GM23248 (cell line): ENCODE results near the gene ALPL. TPM values are rescaled to one million over a fixed set of nuclear protein-coding genes. Genes with fewer than 3 reads are reported as not detected.

Source experiments
- DNase-seq: peaks from one replicate; pipeline ENCODE4 v3.0.0-alpha.2; 2015
- H2AFZ ChIP-seq: fragments of 200-600 bp; sonication (generic); 2 replicates; pipeline ENCODE4 v1.6.1; 2016; ENCODE audit warnings: antibody characterized with exemption
- H3F3A ChIP-seq: fragments of 200-600 bp; sonication (generic); 2 replicates; pipeline ENCODE4 v1.6.1; 2016; ENCODE audit warnings: mild to moderate bottlenecking, antibody characterized with exemption, mixed run types; ENCODE audit not compliant: insufficient read depth
- H3K27ac ChIP-seq: fragments of 200-600 bp; sonication (generic); 2 replicates; pipeline ENCODE4 v1.5.1; 2016; ENCODE audit warnings: mild to moderate bottlenecking
- H3K27me3 ChIP-seq: fragments of 200-600 bp; sonication (generic); replicated peaks from 2 replicates; pipeline ENCODE4 v1.6.1; 2016; ENCODE audit warnings: mild to moderate bottlenecking; ENCODE audit not compliant: insufficient read depth
- H3K36me3 ChIP-seq: fragments of 200-600 bp; sonication (generic); 2 replicates; pipeline ENCODE4 v1.6.1; 2016; ENCODE audit warnings: low read depth, mild to moderate bottlenecking
- H3K4me1 ChIP-seq: fragments of 200-600 bp; sonication (generic); 2 replicates; pipeline ENCODE4 v1.6.1; 2016; ENCODE audit warnings: mild to moderate bottlenecking; ENCODE audit not compliant: insufficient read depth
- H3K4me2 ChIP-seq: fragments of 200-600 bp; sonication (generic); one replicate; pipeline ENCODE4 v1.6.1; 2016; ENCODE audit warnings: mild to moderate bottlenecking; ENCODE audit not compliant: unreplicated experiment
- H3K4me3 ChIP-seq: fragments of 200-600 bp; sonication (generic); 2 replicates; pipeline ENCODE4 v1.5.1; 2016; ENCODE audit warnings: mild to moderate bottlenecking
- H3K79me2 ChIP-seq: fragments of 200-600 bp; sonication (generic); 2 replicates; pipeline ENCODE4 v1.6.1; 2016; ENCODE audit warnings: mild to moderate bottlenecking; ENCODE audit not compliant: insufficient read depth
- H3K9ac ChIP-seq: fragments of 200-600 bp; sonication (generic); 2 replicates; pipeline ENCODE4 v1.6.1; 2016; ENCODE audit warnings: mild to moderate bottlenecking
- H3K9me2 ChIP-seq: fragments of 200-600 bp; sonication (generic); 2 replicates; pipeline ENCODE4 v1.6.1; 2016; ENCODE audit warnings: mixed run types, mild to moderate bottlenecking, moderate library complexity; ENCODE audit not compliant: insufficient read depth
- H3K9me3 ChIP-seq: fragments of 200-600 bp; sonication (generic); one replicate; pipeline ENCODE4 v1.6.1; 2017; ENCODE audit warnings: low read depth
- H4K20me1 ChIP-seq: fragments of 200-600 bp; sonication (generic); 2 replicates; pipeline ENCODE4 v1.6.0; 2016; ENCODE audit not compliant: insufficient read depth
- EZH2 ChIP-seq: fragments of 200-600 bp; sonication (generic); IDR thresholded peaks from 2 replicates; pipeline ENCODE4 v1.6.1; 2018; ENCODE audit warnings: antibody characterized with exemption, mild to moderate bottlenecking; ENCODE audit not compliant: insufficient read depth, poor library complexity, severe bottlenecking
- EZH2phosphoT487 ChIP-seq: fragments of 200-600 bp; sonication (generic); IDR thresholded peaks from 2 replicates; pipeline ENCODE4 v1.6.1; 2018; ENCODE audit warnings: antibody characterized with exemption, moderate library complexity, mild to moderate bottlenecking, low read depth; ENCODE audit not compliant: insufficient read depth
- WGBS, 2 experiments: methylation state at CpG; one replicate each; pipeline ENCODE4 v1.1.6; 2015 to 2017; ENCODE audit warnings: low lambda C conversion rate in 2 of 2, low coverage in 1 of 2; ENCODE audit errors: missing lambda C conversion rate in 2 of 2; 5-methylcytosine and 5-hydroxymethylcytosine counted together
- in situ Hi-C: fragments of 300-500 bp; cut with MboI; formaldehyde crosslinking; loops from 2 replicates; pipeline ENCODE4 v1.15.0; 2020
- polyA plus RNA-seq: library from polyadenylated mRNA; unstranded; fragments of >200 nt; fragmentation: Nextera tagmentation; extraction: Ambion mirVana; gene quantifications from 2 replicates; pipeline ENCODE4 v1.2.1, GENCODE V29; 2016
- total RNA-seq: library from RNA; depleted of rRNA; stranded (reverse); fragments of >200 nt; shearing (Covaris generic); gene quantifications from 2 replicates; pipeline ENCODE4 v1.2.3, GENCODE V29; 2014

The ALPL gene
- total and polyA plus RNA-seq, 2 experiments from 2014 or later: 0.95 TPM; not detected in 1

DNA sequence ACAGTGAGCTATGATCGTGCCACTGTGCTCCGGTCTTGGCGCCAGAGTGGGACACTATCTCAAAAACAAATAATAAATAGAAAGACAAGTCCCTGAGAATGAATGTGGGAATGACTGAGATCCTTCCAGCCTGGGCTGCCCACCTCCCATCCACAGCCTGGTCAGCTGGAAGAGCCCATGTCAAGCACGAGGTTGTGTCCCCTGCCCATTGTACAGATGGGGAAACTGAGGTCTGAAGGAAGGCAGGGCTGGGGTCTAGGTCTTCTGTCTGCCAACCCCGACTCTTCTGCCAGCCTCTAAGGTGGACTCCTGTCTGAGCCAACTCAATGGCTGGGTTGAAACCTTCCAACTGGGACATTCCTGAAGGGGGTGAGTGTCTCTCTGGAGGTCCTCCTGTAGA lies 80.4 kb downstream of the ALPL start:
- Histone ChIP-seq H4K20me1 (no peaks in the 10 kb centered on the region), H3K36me3 (no peaks in the 10 kb centered on the region), H3K4me1 (peaks cover 8% of the 10 kb centered on the region; the same call in 1 of the 2 replicates), H3K27me3 (peaks cover 10% of the 10 kb centered on the region), H2AFZ (no peak overlapping the region), H3K27ac (no peak overlapping the region), H3K9me2 (no peaks in the 10 kb centered on the region), H3K79me2 (no peaks in the 10 kb centered on the region), H3K9me3 (no peaks in the 10 kb centered on the region), H3K9ac (no peak overlapping the region), H3K4me2 (no peak overlapping the region), H3F3A (no peaks in the 10 kb centered on the region), H3K4me3 (no peak overlapping the region)
- no peak for DNase-seq
- WGBS, 2 experiments: 68 to 69% methylated on average over 5 of the region's 5 CpGs
- TF ChIP-seq EZH2 (no peak), EZH2phosphoT487 (no peak)
- in situ Hi-C loops: no loop called here

DNA sequence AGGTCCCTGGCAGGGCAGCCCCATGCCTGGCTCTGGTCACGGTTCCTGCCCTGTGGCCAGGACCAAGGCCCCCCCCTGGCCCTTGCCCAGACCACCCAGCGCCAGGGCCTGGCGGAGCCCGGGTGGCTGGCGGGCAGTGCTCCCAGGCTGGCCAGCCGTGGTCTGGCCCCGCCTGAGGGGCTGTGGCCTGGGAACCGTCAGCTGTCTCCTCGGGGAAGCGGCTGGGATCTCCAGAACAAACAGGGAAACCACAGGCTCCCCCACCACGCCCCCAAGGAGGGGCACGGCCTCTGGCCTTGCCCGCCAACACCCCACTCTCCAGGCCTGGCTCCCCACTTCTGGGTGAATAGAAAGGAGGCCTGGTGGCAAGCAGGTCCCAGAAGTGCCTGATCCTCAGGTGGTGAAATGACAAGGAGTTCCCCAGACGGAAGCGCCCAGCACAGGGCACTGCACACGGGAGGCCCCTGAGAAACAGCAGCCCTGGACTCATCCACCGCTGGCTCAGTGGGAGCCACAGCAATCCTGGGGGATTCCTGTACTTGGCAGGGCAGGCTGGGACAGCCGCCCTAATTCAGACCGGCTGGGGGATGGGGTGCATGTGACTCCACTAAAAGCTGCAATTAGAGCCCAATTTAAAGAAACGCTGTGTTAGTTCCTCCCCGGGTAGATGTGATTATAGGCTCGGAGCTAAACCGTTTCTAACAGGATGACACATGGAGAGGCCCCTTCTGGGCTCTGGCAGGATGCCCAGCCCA lies 81.1 kb downstream of the ALPL start:
- in situ Hi-C loops: no loop called here

GRCh38 chr1:21590934-21591333 lies 81.7 kb downstream of the ALPL start:
- no peak overlapping the region for H3K27ac ChIP-seq
- H3K27me3 ChIP-seq: peaks cover 10% of the 10 kb centered on the region
- H2AFZ ChIP-seq: no peak overlapping the region
- H3K9me2 ChIP-seq: no peaks in the 10 kb centered on the region
- H3K9me3 ChIP-seq: no peaks in the 10 kb centered on the region
- no peak overlapping the region for H3K4me3 ChIP-seq
- no peaks in the 10 kb centered on the region for H3F3A ChIP-seq
- H3K4me2 ChIP-seq: no peak overlapping the region
- in situ Hi-C loops: no loop called here
- H3K9ac ChIP-seq: no peak overlapping the region
- no peaks in the 10 kb centered on the region for H3K36me3 ChIP-seq
- DNase-seq: no peak
- no peaks in the 10 kb centered on the region for H4K20me1 ChIP-seq
- no peak for TF ChIP-seq EZH2
- TF ChIP-seq EZH2phosphoT487: no peak
- H3K4me1 ChIP-seq: peaks cover 8% of the 10 kb centered on the region; the same call in 1 of the 2 replicates
- WGBS, 2 experiments: 39 to 41% methylated on average over 13 of the region's 13 CpGs
- no peaks in the 10 kb centered on the region for H3K79me2 ChIP-seq

More for the DNA sequence above, 81.1 kb downstream of the ALPL start:
- peaks cover 10% of the 10 kb centered on the region for H3K27me3 ChIP-seq
- H4K20me1 ChIP-seq: no peaks in the 10 kb centered on the region
- H3K4me2 ChIP-seq: no peak overlapping the region
- H3K27ac ChIP-seq: no peak overlapping the region
- H3K36me3 ChIP-seq: no peaks in the 10 kb centered on the region
- 24 to 27% methylated on average over 21 to 23 of the region's 23 CpGs for WGBS, 2 experiments
- H3K9me3 ChIP-seq: no peaks in the 10 kb centered on the region
- DNase-seq: no peak
- H3K79me2 ChIP-seq: no peaks in the 10 kb centered on the region
- peaks cover 8% of the 10 kb centered on the region; the same call in 1 of the 2 replicates for H3K4me1 ChIP-seq
- no peak overlapping the region for H2AFZ ChIP-seq
- H3K9me2 ChIP-seq: no peaks in the 10 kb centered on the region
- no peaks in the 10 kb centered on the region for H3F3A ChIP-seq
- H3K4me3 ChIP-seq: no peak overlapping the region
- H3K9ac ChIP-seq: no peak overlapping the region
- TF ChIP-seq EZH2: no peak
- no peak for TF ChIP-seq EZH2phosphoT487

DNA sequence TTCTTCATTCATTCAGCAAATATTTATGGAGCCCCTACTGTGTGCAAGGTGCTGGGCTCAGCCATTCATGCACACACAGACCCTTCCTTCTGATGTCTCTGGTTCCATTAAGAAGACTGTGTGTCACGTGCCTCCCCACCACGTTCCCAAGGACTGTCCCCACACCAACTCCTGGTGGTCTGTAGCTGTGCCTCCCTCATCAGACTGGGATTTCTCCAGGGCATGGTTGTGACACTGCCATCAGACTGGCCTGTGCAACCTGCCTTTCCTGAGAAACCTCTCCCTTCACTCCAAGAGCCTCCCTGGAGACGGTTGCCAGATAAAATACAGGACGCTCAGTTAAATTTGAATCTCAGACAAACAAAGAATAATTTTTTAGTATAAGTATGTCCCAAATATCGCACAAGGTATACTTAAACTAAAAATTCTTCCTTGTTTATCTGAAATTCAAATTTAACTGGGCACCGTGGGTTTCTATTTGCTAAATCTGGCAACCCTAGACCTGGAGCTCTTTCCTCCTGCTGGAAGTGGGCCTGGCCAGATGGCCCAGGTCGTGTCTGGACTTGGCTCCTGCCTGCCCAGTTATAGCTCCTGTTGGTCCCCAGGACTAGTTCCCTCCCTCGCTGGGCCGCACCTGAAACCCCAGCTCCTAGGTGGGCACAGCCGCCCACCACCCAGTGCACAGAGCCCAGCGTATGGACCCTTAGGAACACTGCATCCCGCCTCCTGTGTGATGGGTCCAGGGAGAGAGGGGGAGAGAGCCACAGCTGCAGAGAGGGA lies 83.1 kb downstream of the ALPL start:
- H3F3A ChIP-seq: no peaks in the 10 kb centered on the region
- H3K27ac ChIP-seq: no peak overlapping the region
- H3K79me2 ChIP-seq: no peaks in the 10 kb centered on the region
- no peaks in the 10 kb centered on the region for H3K9me3 ChIP-seq
- no peak overlapping the region for H3K9ac ChIP-seq
- no peak for DNase-seq
- no peaks in the 10 kb centered on the region for H3K9me2 ChIP-seq
- no peaks in the 10 kb centered on the region for H3K36me3 ChIP-seq
- no peak overlapping the region for H3K4me3 ChIP-seq
- WGBS, 2 experiments: 69 to 71% methylated on average over 12 of the region's 12 CpGs
- TF ChIP-seq EZH2phosphoT487: no peak
- no peak for TF ChIP-seq EZH2
- in situ Hi-C loops: no loop called here
- H3K4me1 ChIP-seq: 0 out of 2 replicates have a peak, but pooled peaks cover 1% of the 10 kb centered on the region
- no peak overlapping the region for H3K4me2 ChIP-seq
- no peaks in the 10 kb centered on the region for H4K20me1 ChIP-seq
- H3K27me3 ChIP-seq: peaks cover 10% of the 10 kb centered on the region
- H2AFZ ChIP-seq: no peak overlapping the region
